ENCODE data around the gene ARPP21.

Gene ARPP21

GRCh38 chr3:35737527-35737926 is 98.2 kb downstream of the ARPP21 start:
- CTCF ChIA-PET: no interaction called here
- TF ChIP-seq, protein P1, sequence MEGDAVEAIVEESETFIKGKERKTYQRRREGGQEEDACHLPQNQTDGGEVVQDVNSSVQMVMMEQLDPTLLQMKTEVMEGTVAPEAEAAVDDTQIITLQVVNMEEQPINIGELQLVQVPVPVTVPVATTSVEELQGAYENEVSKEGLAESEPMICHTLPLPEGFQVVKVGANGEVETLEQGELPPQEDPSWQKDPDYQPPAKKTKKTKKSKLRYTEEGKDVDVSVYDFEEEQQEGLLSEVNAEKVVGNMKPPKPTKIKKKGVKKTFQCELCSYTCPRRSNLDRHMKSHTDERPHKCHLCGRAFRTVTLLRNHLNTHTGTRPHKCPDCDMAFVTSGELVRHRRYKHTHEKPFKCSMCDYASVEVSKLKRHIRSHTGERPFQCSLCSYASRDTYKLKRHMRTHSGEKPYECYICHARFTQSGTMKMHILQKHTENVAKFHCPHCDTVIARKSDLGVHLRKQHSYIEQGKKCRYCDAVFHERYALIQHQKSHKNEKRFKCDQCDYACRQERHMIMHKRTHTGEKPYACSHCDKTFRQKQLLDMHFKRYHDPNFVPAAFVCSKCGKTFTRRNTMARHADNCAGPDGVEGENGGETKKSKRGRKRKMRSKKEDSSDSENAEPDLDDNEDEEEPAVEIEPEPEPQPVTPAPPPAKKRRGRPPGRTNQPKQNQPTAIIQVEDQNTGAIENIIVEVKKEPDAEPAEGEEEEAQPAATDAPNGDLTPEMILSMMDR (conservative IDR thresholded peaks at IDR 0.05; ENCODE audit: low read depth): no peak
- POLR2A ChIA-PET (ENCODE audit: low non-redundant PET): no interaction called here

GRCh38 chr3:35737934-35738706 is 98.8 kb downstream of the ARPP21 start:
- ChIA-PET CTCF (no interaction called here), POLR2A (ENCODE audit: low non-redundant PET) (no interaction called here)

More at GRCh38 chr3:35737527-35737926, 98.2 kb downstream of the ARPP21 start:
- no peak for DNase-seq (ENCODE audit: low spot score)
- H3K27ac ChIP-seq: no peak overlapping the region

DNA sequence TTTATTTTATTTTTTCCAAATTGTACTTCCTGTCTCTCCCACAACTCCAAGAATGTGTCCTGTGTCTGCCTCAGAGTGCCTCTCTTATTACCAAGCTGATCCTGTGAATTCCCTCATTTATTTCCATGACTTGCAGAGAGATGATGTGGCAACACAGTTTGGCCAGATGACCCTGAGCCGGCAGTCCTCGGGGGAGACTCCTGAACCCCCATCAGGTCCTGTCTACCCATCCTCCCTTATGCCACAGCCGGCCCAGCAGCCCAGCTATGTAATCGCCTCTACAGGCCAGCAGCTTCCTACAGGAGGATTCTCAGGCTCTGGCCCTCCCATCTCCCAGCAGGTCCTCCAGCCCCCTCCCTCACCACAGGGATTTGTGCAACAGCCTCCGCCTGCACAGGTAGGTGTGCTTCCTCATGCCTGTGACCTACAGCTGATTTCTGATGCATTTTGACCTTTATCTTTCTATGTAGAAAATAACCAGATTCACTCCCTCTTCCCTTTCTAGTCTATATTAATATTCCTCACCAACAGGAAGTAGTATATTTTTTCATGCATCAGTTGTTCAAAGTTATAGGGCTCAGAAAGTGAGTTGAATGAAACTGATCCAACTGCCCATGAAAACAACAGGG is 100.0 kb downstream of the ARPP21 start:
- no peak for DNase-seq (ENCODE audit: low spot score)
- CTCF ChIA-PET: no interaction called here
- TF ChIP-seq, protein P1 (conservative IDR thresholded peaks at IDR 0.05; ENCODE audit: low read depth): no peak
- no peak overlapping the region for H3K27ac ChIP-seq
- POLR2A ChIA-PET (ENCODE audit: low non-redundant PET): no interaction called here

More at GRCh38 chr3:35737934-35738706, 98.8 kb downstream of the ARPP21 start:
- no peak for DNase-seq (ENCODE audit: low spot score)
- TF ChIP-seq, protein P1 (conservative IDR thresholded peaks at IDR 0.05; ENCODE audit: low read depth): no peak
- no peak overlapping the region for H3K27ac ChIP-seq

DNA sequence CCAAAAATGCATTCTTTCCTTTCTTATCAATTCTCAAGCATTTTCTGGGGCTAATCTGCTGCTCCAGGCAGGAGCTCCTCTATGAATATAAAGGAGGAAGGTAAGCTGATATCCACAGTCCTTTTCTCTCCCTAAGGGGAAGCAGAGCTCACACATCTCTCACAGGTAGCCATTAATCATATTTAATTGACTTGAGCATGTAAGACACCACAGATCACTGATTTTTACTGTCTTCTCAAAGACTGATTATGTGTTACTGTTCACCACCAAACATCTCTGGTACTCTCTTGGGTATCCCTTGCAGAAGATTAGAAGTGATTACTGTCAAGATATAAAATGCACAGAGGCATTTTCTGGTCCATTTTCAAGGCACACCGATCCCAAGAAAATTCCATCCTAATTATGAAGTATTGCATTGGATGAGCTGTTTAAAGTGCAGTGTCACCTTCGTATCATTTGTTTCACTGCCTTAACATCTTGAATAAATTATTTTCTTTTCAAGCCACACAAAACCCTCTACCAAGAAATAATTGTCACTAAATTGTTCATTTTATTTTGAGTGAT is 100.7 kb downstream of the ARPP21 start:
- POLR2A ChIA-PET (ENCODE audit: low non-redundant PET): no interaction called here
- no peak for DNase-seq (ENCODE audit: low spot score)
- H3K27ac ChIP-seq: no peak overlapping the region
- CTCF ChIA-PET: no interaction called here
- TF ChIP-seq, protein P1 (conservative IDR thresholded peaks at IDR 0.05; ENCODE audit: low read depth): no peak

DNA sequence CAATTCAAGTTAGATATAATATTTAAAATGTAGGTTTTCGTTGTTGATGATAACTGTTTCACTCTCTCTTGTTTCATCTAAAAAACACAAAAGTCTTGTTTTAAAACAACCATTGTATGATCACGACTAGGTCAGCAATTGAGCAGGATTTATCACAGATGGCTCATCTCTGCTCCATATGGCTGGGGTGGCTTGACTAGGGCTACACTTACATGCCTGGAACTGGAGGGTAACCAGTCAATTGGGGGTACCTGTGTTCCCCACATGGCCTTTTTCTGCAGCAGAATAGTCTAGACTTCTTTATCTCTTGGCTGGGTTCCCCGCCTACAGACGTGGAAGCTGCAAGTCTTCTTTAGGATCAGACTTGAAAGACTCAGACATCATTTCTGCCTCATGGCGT is 103.9 kb downstream of the ARPP21 start:
- CTCF ChIA-PET: no interaction called here
- no peak overlapping the region for H3K27ac ChIP-seq
- TF ChIP-seq, protein P1 (conservative IDR thresholded peaks at IDR 0.05; ENCODE audit: low read depth): no peak
- no peak for DNase-seq (ENCODE audit: low spot score)
- POLR2A ChIA-PET (ENCODE audit: low non-redundant PET): no interaction called here

- DNase-seq (ENCODE audit: low spot score): no peak
- POLR2A ChIA-PET (ENCODE audit: low non-redundant PET): no interaction called here
- no peak overlapping the region for H3K27ac ChIP-seq
- CTCF ChIA-PET: no interaction called here
- TF ChIP-seq, protein P1 (conservative IDR thresholded peaks at IDR 0.05; ENCODE audit: low read depth): no peak
Observed at GRCh38 chr3:35744419-35744818, 105.1 kb downstream of the ARPP21 start.

Measured in RWPE1 (cell line).